Osteoblast (primary cell): ENCODE data around the gene CADM3. TPM values are rescaled to one million over a fixed set of nuclear protein-coding genes. Genes with fewer than 3 reads are reported as not detected.

Experiments used
- DNase-seq: peaks from one replicate; pipeline ENCODE4 v3.0.0; 2011; ENCODE audit warnings: low spot score, mixed read lengths; ENCODE audit not compliant: insufficient read length; ENCODE audit errors: missing footprints
- H2AFZ ChIP-seq: 2 replicates; pipeline ENCODE4 v1.6.0; 2011; ENCODE audit warnings: mild to moderate bottlenecking, low read length
- H3K27ac ChIP-seq: 2 replicates; pipeline ENCODE4 v1.5.1; 2011; ENCODE audit warnings: mild to moderate bottlenecking, low read depth, low read length, moderate library complexity
- H3K27me3 ChIP-seq: 2 replicates; pipeline ENCODE4 v1.6.0; 2012; ENCODE audit warnings: mild to moderate bottlenecking, control low read depth, inconsistent platforms, low read length, moderate library complexity; ENCODE audit not compliant: insufficient read depth
- H3K36me3 ChIP-seq: 2 replicates; pipeline ENCODE4 v1.5.1; 2011; ENCODE audit warnings: mild to moderate bottlenecking, low read length, control low read depth, moderate library complexity; ENCODE audit not compliant: insufficient read depth
- H3K4me1 ChIP-seq: 2 replicates; pipeline ENCODE4 v1.5.1; 2011; ENCODE audit warnings: mild to moderate bottlenecking, low read length, control low read depth, moderate library complexity; ENCODE audit not compliant: insufficient read depth
- H3K4me2 ChIP-seq: 2 replicates; pipeline ENCODE4 v1.6.0; 2011; ENCODE audit warnings: mild to moderate bottlenecking, low read length; ENCODE audit not compliant: insufficient read depth
- H3K4me3 ChIP-seq: fragments of 200-600 bp; sonication (generic); 3 replicates; pipeline ENCODE4 v1.5.1; 2012; ENCODE audit warnings: mild to moderate bottlenecking, low read length, inconsistent platforms; ENCODE audit not compliant: insufficient read depth
- H3K79me2 ChIP-seq: 2 replicates; pipeline ENCODE4 v1.6.0; 2012; ENCODE audit warnings: mild to moderate bottlenecking, low read length, control low read depth, inconsistent platforms; ENCODE audit not compliant: insufficient read depth
- H3K9me3 ChIP-seq: 2 replicates; pipeline ENCODE4 v1.5.1; 2011; ENCODE audit warnings: low read depth, low read length, control low read depth
- H4K20me1 ChIP-seq: 2 replicates; pipeline ENCODE4 v1.6.0; 2012; ENCODE audit warnings: mild to moderate bottlenecking, low read length, control low read depth; ENCODE audit not compliant: insufficient read depth
- CTCF ChIP-seq: IDR thresholded peaks from 2 replicates; pipeline ENCODE4 v1.5.1; 2011; ENCODE audit warnings: mild to moderate bottlenecking, low read depth, low read length, moderate library complexity; ENCODE audit errors: extremely low read depth
- total RNA-seq: library from RNA; depleted of rRNA; stranded (reverse); fragments of >200 nt; gene quantifications from 2 replicates; pipeline ENCODE4 v1.2.3, GENCODE V29; 2012

The CADM3 gene
- total RNA-seq, 1 donor = under 0.01 TPM

GRCh38 chr1:159181328-159182024 is 10.1 kb downstream of the CADM3 start:
- H3K9me3 ChIP-seq = no peaks in the 10 kb centered on the region
- no peak overlapping the region for H3K4me3 ChIP-seq
- no peak overlapping the region for H3K4me2 ChIP-seq
- H3K27me3 ChIP-seq = no peaks in the 10 kb centered on the region
- H3K4me1 ChIP-seq = no peaks in the 10 kb centered on the region
- H4K20me1 ChIP-seq = no peaks in the 10 kb centered on the region
- H3K79me2 ChIP-seq = no peaks in the 10 kb centered on the region
- H2AFZ ChIP-seq = no peak overlapping the region
- H3K36me3 ChIP-seq = no peaks in the 10 kb centered on the region
- peak; percentile 79 for DNase-seq
- no peak for TF ChIP-seq CTCF
- no peak overlapping the region for H3K27ac ChIP-seq

- no peak overlapping the region for H3K4me3 ChIP-seq
- no peaks in the 10 kb centered on the region for H3K9me3 ChIP-seq
- no peaks in the 10 kb centered on the region for H3K79me2 ChIP-seq
- H3K27me3 ChIP-seq = peaks cover 7% of the 10 kb centered on the region
- no peak overlapping the region for H2AFZ ChIP-seq
- DNase-seq = no peak
- H3K4me1 ChIP-seq = no peaks in the 10 kb centered on the region
- no peaks in the 10 kb centered on the region for H4K20me1 ChIP-seq
- H3K27ac ChIP-seq = no peak overlapping the region
- no peaks in the 10 kb centered on the region for H3K36me3 ChIP-seq
- no peak overlapping the region for H3K4me2 ChIP-seq
- no peak for TF ChIP-seq CTCF
These were observed 12.8 kb downstream of the CADM3 start for GRCh38 chr1:159184201-159184600.

DNA sequence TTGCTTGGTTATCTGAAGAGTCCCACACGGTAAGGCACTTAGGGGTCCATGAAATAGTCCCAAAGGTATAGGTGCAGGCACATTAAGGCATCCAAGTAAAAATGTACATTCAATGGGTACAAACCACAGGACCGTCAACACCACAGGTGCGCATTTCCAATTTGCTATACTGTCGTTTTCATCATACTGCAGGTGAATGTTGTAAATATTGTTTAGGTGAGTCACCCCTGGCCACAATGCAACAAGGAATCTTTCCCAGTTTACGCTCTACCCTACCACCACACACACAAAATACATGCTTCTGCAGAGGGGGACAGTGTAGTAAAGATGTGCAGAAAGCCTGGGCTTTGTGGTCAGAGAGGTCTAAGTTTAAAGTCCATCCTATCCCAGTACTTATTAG is 13.7 kb downstream of the CADM3 start:
- Histone ChIP-seq H3K4me2 (no peak overlapping the region), H3K4me1 (no peaks in the 10 kb centered on the region), H3K4me3 (no peak overlapping the region), H2AFZ (no peak overlapping the region), H4K20me1 (no peaks in the 10 kb centered on the region), H3K27ac (no peak overlapping the region), H3K36me3 (no peaks in the 10 kb centered on the region), H3K9me3 (no peaks in the 10 kb centered on the region), H3K27me3 (peaks cover 15% of the 10 kb centered on the region), H3K79me2 (no peaks in the 10 kb centered on the region)
- no peak for DNase-seq
- TF ChIP-seq CTCF = no peak

DNA sequence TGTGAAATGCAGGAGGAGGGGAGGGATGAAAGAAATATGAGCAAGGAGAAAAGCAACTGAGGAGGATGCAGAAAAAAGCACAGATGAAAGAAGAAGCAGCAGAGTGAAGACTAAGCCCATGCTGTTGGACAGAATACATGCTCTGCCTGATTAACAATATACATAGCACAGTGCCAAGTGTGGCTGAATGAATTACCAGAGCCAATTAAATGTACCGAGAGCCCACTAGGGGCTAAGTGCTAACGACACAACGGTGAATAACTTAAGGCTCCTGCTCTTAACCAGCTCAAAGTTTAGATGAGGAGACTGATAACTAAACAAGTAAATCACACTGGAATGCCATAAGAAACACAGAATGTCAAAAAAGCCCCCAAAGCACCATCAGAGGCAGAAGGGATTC is 15.6 kb downstream of the CADM3 start:
- Histone ChIP-seq H3K4me3 (no peak overlapping the region), H2AFZ (no peak overlapping the region), H3K9me3 (no peaks in the 10 kb centered on the region), H3K4me2 (no peak overlapping the region), H3K36me3 (no peaks in the 10 kb centered on the region), H3K4me1 (no peaks in the 10 kb centered on the region), H4K20me1 (no peaks in the 10 kb centered on the region), H3K27ac (no peak overlapping the region), H3K27me3 (peaks cover 15% of the 10 kb centered on the region), H3K79me2 (no peaks in the 10 kb centered on the region)
- no peak for TF ChIP-seq CTCF
- DNase-seq = no peak
